HFFc6 (cell line): Measurements from ENCODE around the gene NCAM1. TPM values are rescaled to one million over a fixed set of nuclear protein-coding genes. Genes with fewer than 3 reads are reported as not detected.

Source experiments
- DNase-seq: peaks from one replicate; pipeline ENCODE4 v3.0.0-alpha.2; 2018
- H3K27ac Mint-ChIP-seq: 2 replicates; pipeline ENCODE4 v1.8.0; 2020; ENCODE audit warnings: mild to moderate bottlenecking, mixed read lengths
- H3K27me3 Mint-ChIP-seq: 2 replicates; pipeline ENCODE4 v1.8.0; 2021; ENCODE audit warnings: mild to moderate bottlenecking, moderate library complexity, mixed read lengths; ENCODE audit not compliant: insufficient read depth
- H3K36me3 Mint-ChIP-seq: 2 replicates; pipeline ENCODE4 v1.8.0; 2021; ENCODE audit warnings: low read depth, mixed read lengths
- H3K4me1 Mint-ChIP-seq: 2 replicates; pipeline ENCODE4 v1.8.0; 2020; ENCODE audit warnings: low read depth, mixed read lengths
- H3K4me3 Mint-ChIP-seq: 2 replicates; pipeline ENCODE4 v1.8.0; 2020; ENCODE audit warnings: mild to moderate bottlenecking, moderate library complexity, mixed read lengths
- H3K9me3 Mint-ChIP-seq: 2 replicates; pipeline ENCODE4 v1.8.0; 2020; ENCODE audit warnings: mild to moderate bottlenecking, mixed read lengths
- CTCF ChIP-seq: fragments of 200-600 bp; sonication (generic); IDR thresholded peaks from 2 replicates; pipeline ENCODE4 v1.5.0; 2021; ENCODE audit warnings: antibody characterized with exemption, mild to moderate bottlenecking
- total RNA-seq, 6 experiments: library from RNA; stranded (reverse); fragmentation: NEBNext Ultra II Directional; extraction: Animal tissue kit (Norgen Biotek cat#: 25700); gene quantifications; 2 replicates in 1 of 6; 3 replicates in 5 of 6; pipeline ENCODE4 v1.2.3, GENCODE V29; 2021

The NCAM1 gene
- total RNA-seq, 6 experiments from 2014 or later, result 0.20 TPM; not detected in 5

- no peaks in the 10 kb centered on the region for H3K27me3 Mint-ChIP-seq
- no peaks in the 10 kb centered on the region for H3K4me1 Mint-ChIP-seq
- H3K4me3 Mint-ChIP-seq, result no peak overlapping the region
- H3K36me3 Mint-ChIP-seq, result no peaks in the 10 kb centered on the region
- DNase-seq, result no peak
- peaks cover 47% of the 10 kb centered on the region for H3K9me3 Mint-ChIP-seq
- H3K27ac Mint-ChIP-seq, result no peak overlapping the region
- no peak for TF ChIP-seq CTCF
Measured at GRCh38 chr11:113021111-113021510, 59.9 kb downstream of the NCAM1 start.

- Mint-ChIP-seq H3K4me3 (no peak overlapping the region), H3K9me3 (peaks cover 36% of the 10 kb centered on the region), H3K27me3 (no peaks in the 10 kb centered on the region), H3K36me3 (no peaks in the 10 kb centered on the region), H3K27ac (no peak overlapping the region), H3K4me1 (no peaks in the 10 kb centered on the region)
- no peak for DNase-seq
- TF ChIP-seq CTCF, result no peak
Measured at GRCh38 chr11:113022262-113022661, 61.0 kb downstream of the NCAM1 start.

GRCh38 chr11:113023228-113023627 is 62.0 kb downstream of the NCAM1 start:
- DNase-seq, result no peak
- Mint-ChIP-seq H3K4me1 (no peaks in the 10 kb centered on the region), H3K9me3 (peaks cover 42% of the 10 kb centered on the region), H3K36me3 (no peaks in the 10 kb centered on the region), H3K4me3 (no peak overlapping the region), H3K27me3 (no peaks in the 10 kb centered on the region), H3K27ac (no peak overlapping the region)
- TF ChIP-seq CTCF, result no peak

GRCh38 chr11:113023986-113024385 is 62.8 kb downstream of the NCAM1 start:
- DNase-seq, result no peak
- Mint-ChIP-seq H3K36me3 (no peaks in the 10 kb centered on the region), H3K27ac (no peak overlapping the region), H3K4me1 (no peaks in the 10 kb centered on the region), H3K9me3 (peaks cover 39% of the 10 kb centered on the region), H3K27me3 (no peaks in the 10 kb centered on the region), H3K4me3 (no peak overlapping the region)
- TF ChIP-seq CTCF, result no peak

GRCh38 chr11:113026778-113027177 is 65.6 kb downstream of the NCAM1 start:
- H3K4me1 Mint-ChIP-seq, result no peaks in the 10 kb centered on the region
- no peaks in the 10 kb centered on the region for H3K27me3 Mint-ChIP-seq

More at GRCh38 chr11:113026778-113027177, 65.6 kb downstream of the NCAM1 start:
- no peaks in the 10 kb centered on the region for H3K36me3 Mint-ChIP-seq
- H3K4me3 Mint-ChIP-seq, result no peak overlapping the region
- no peak for DNase-seq
- TF ChIP-seq CTCF, result no peak
- H3K9me3 Mint-ChIP-seq, result peaks cover 37% of the 10 kb centered on the region
- no peak overlapping the region for H3K27ac Mint-ChIP-seq
